GM18511 (cell line): ENCODE data around the gene MAN2A1.

Source experiments
- ATAC-seq: cut with Tn5 transposase; IDR thresholded peaks from one replicate; pipeline ENCODE4 v1.9.1; 2021; ENCODE audit warnings: mild to moderate bottlenecking, moderate library complexity; ENCODE audit not compliant: unreplicated experiment

The MAN2A1 gene

DNA sequence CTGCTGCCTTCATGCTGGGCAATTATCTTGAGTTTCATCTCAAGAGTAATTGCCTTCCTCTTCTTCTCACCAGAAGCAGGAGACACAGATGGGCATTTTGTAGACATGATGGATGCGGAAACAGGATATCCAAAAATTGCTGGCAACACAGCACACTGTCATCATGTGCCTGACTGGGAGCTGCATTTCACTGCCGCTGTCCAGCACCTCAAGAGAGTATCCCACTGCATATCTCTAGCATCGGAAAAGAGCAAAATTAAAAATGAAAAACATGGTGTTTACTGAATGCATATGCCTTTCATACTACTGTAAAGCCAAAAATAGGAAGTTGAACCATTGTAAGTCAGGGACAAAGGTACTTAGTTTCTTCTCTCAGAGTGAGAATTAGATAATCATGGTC lies 210.7 kb downstream of the MAN2A1 start:
- no peak for ATAC-seq

DNA sequence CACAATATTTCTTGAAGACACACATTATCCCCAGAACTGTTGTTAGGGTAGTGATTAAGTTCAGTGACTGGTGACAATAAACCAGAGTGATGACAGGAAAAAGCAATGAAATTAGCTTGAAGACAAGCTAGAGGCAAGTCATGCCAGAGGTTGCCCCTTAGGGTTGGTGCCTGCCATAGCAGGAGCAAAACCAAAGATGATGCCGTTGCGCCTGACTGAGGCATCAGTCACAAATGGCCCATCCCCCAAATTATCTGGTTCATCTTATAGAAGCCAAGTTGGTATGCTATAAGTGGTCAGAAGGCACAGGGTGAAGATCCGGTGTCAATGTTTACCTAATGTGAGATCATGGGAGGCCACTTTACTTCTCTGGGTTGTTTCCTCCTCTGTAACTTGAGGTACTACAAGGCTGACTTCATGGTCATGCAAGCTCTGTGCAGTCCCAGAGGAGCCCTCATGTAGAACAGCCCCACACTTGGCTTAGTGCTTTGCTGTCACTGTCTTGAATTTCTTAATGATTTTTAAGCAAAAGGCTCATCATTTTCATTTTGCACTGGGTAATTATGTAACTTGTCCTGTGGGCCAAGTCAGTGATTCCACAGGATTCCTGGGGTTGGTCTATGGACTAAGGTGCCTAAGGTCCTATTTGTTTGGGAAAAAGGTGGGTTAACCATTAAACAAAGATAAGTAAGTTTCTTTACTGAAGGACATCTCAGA lies 211.3 kb downstream of the MAN2A1 start:
- no peak for ATAC-seq

GRCh38 chr5:109901628-109901981 lies 211.9 kb downstream of the MAN2A1 start:
- ATAC-seq = no peak

GRCh38 chr5:109903061-109903460 lies 213.3 kb downstream of the MAN2A1 start:
- no peak for ATAC-seq

GRCh38 chr5:109905906-109906305 lies 216.2 kb downstream of the MAN2A1 start:
- ATAC-seq = no peak

DNA sequence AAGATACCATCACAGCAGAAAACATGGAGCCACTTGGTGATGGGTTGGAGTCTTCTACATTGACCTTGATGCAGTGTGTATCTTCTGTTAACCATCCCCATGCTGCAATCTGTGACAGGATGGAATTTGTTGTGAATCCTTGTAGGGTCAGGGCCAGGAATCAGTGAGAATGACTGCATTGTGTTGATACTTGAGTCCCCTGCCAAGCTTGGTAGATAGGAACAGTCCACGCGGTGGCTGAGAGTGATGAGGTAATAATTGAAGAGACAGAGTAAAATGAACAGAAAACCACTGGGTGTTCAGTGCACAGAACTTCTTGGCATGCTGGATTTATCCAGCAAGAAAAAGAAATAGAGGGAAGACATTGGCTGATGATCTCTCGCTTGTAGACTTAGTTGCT lies 217.5 kb downstream of the MAN2A1 start:
- ATAC-seq = no peak

GRCh38 chr5:109907731-109908130 lies 218.0 kb downstream of the MAN2A1 start:
- ATAC-seq = no peak

- no peak for ATAC-seq
These were observed 218.6 kb downstream of the MAN2A1 start for GRCh38 chr5:109908366-109908765.

- peak; percentile 73 for ATAC-seq
These were observed 221.1 kb downstream of the MAN2A1 start for GRCh38 chr5:109910874-109911273.

GRCh38 chr5:109911731-109912130 lies 222.0 kb downstream of the MAN2A1 start:
- ATAC-seq = no peak

GRCh38 chr5:109914906-109915305 lies 225.2 kb downstream of the MAN2A1 start:
- ATAC-seq = no peak

GRCh38 chr5:109916481-109917153 lies 226.9 kb downstream of the MAN2A1 start:
- ATAC-seq = no peak
